ENCODE data around the gene SORCS2.

SORCS2 gene

DNA sequence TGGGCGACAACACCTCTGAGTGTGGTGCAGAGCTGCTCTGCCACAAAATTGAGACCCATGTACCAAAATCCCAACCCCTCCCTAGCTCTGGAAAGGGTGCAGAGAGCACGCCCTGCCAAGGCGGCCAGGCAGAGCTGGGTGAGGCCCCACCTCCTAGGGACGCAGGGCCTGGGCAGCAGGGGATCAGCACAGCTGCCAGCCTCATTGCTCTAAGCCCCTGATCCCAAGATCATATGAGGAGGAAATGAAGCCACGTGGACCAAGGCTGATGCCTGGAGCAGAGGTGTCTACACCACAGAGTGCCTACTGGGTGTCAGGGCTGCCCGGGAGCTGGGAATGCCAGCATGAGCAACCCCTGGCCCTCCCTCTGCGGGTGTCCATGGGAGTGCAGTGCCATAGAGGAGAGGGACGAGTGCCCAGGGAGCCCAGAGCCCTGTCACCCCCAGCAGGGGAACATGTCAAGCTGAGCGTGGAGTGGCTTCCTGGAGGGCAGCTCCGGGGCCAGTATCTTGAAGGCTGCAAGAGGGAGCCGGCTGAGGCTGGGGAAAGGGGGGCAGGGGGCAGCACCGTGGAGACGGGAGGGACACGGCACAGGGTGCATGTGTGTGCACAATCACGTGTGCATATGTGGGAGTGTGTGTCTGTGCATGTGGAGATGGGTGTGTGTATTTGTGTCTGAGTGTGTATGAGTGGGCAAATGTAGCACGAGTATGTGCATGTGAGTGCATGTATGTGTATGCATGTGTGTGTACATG, 306.3 kb downstream of the SORCS2 start:
- TF ChIP-seq, protein P1, sequence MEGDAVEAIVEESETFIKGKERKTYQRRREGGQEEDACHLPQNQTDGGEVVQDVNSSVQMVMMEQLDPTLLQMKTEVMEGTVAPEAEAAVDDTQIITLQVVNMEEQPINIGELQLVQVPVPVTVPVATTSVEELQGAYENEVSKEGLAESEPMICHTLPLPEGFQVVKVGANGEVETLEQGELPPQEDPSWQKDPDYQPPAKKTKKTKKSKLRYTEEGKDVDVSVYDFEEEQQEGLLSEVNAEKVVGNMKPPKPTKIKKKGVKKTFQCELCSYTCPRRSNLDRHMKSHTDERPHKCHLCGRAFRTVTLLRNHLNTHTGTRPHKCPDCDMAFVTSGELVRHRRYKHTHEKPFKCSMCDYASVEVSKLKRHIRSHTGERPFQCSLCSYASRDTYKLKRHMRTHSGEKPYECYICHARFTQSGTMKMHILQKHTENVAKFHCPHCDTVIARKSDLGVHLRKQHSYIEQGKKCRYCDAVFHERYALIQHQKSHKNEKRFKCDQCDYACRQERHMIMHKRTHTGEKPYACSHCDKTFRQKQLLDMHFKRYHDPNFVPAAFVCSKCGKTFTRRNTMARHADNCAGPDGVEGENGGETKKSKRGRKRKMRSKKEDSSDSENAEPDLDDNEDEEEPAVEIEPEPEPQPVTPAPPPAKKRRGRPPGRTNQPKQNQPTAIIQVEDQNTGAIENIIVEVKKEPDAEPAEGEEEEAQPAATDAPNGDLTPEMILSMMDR (IDR thresholded peaks at IDR 0.05; ENCODE audit: low read depth, low read length): no peak
- DNase-seq (ENCODE audit: extremely low read depth, low read depth): no peak

DNA sequence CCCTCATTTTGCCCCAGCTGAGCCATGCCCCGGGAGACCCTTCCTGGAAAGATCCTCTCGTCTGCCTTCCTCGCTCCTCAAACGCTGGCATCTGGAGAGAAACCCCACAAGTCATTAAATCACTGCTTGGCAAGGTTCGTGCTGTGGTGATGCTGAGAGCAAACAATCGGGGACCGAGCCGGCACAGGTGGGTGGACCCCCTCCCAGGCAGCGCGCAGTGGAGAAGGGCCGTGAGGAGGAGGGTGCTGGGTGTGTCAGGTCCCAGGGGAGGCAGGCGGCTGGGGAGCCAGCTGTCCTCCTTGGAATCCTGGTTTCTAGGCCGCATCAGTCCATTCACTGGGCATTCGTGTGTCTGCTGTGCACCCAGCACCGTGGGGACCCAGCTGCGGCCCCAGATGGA, 307.3 kb downstream of the SORCS2 start:
- no peak for DNase-seq (ENCODE audit: extremely low read depth, low read depth)
- TF ChIP-seq, protein P1 (IDR thresholded peaks at IDR 0.05; ENCODE audit: low read depth, low read length): no peak

DNA sequence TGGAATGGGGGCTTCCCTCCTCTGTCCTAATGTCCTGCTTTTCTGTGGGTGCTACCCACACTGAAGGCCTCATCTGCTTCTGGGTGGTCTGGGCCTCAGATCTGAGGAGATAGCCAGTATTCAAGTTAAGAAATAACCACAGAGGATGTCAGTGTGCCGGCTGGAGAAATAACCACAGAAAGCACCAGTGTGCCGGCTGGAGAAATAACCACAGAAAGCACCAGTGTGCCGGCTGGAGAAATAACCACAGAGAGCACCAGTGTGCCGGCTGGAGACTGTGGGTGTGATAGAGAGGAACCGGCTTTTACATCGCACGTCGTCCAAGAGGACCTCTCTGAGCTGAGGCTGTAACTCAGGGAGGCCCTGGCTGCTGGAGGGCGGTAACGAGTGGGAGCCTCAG, 308.1 kb downstream of the SORCS2 start:
- DNase-seq (ENCODE audit: extremely low read depth, low read depth): no peak
- TF ChIP-seq, protein P1 (IDR thresholded peaks at IDR 0.05; ENCODE audit: low read depth, low read length): no peak

DNA sequence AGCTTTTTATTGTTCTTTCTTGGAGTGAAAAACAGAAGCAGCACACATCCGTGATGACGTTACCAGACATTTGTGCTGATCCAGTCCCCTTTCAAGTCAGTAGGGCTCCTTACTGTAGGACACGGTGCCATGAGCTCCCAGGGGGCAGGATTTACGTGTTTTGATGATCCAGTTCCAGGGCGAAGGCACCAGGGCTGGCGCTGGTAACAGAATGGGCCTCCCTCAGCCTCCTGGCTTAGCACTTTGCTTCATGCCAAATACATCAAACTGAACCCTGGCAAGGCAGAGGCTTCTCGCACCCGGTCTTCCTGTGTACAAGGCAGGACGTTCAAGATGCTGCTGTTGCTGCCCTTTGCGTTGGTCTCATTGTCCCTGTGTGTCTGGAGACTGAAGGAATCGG, 309.0 kb downstream of the SORCS2 start:
- no peak for DNase-seq (ENCODE audit: extremely low read depth, low read depth)
- TF ChIP-seq, protein P1 (IDR thresholded peaks at IDR 0.05; ENCODE audit: low read depth, low read length): no peak

DNA sequence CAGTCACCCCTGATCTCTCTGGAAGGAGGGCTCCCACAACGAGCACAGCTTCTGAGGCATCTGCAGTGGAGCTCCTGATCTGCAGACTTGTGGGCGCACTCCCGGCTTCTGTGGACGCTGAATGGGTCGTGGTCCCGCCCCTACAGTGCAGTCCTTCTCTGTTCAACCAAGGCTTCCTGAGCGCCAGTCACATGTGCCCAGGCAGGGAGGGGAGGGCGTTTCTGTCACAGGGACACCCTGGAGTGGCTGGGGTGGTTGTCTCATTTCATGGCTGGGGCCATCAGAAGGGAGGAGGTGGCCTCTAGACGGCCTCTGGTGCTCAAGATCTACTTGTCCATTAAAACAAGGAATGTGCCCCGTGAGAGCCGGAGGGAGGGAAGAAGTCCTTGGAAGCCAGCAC, 309.5 kb downstream of the SORCS2 start:
- TF ChIP-seq, protein P1 (IDR thresholded peaks at IDR 0.05; ENCODE audit: low read depth, low read length): no peak
- no peak for DNase-seq (ENCODE audit: extremely low read depth, low read depth)

DNA sequence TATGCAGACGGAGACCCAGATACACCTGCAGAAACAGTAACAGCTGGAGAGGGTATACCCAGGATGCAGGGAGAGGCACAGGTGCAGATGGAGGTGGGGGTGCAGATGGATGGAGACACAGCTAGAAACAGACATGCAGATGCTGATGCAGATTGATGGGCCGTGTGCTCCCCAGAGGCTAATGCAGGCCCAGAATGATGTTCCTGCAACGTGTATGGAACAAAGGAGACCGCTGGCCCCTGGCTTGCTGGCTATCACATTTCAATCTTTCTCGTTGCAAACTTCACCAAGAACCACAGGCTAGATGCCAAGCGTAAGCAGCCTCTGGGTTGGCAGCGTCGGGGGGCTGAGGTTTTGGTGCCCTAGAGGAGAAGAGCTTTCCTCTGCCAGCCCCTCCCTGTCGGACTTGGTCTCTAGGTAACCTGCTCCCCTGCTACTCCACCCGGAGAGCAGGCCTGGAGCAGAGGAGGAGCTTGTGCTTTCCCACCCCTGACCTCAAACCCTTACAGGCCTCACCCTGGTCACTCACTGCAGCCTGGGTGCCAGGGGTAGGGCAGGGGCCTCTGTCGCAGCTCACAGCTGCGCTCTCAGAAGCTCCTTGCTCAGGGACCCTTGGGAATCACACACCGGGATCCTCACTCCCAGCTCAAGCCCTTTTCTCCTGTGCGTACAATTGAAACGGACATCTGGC, 311.4 kb downstream of the SORCS2 start:
- TF ChIP-seq, protein P1 (IDR thresholded peaks at IDR 0.05; ENCODE audit: low read depth, low read length): no peak
- DNase-seq (ENCODE audit: extremely low read depth, low read depth): no peak

Data from AG09319 (cell line).